Cardiac fibroblast (primary cell): ENCODE measurements around the gene ABCC1.
"Not testable (repeated sequence)": the region's sequence is repeated elsewhere in the genome, so short reads cannot be mapped to it uniquely, and the experiment has no call there.

ENCODE experiments used
- DNase-seq, 2 donors: peaks; one replicate each; pipeline versions ENCODE4 v3.0.0 to v3.0.0-alpha.2; 2010; ENCODE audit warnings: low read depth in 2 of 2
- H3K4me3 ChIP-seq, 2 donors: replicated peaks in 1 of 2; 1 replicate in 1 of 2; 2 replicates in 1 of 2; pipeline ENCODE4 v1.5.1; 2011; ENCODE audit warnings: low read depth in 2 of 2, low read length in 2 of 2, mild to moderate bottlenecking in 2 of 2, moderate library complexity in 1 of 2
- CTCF ChIP-seq: IDR thresholded peaks from one replicate; pipeline ENCODE4 v1.5.1; 2011; ENCODE audit warnings: low read depth, mild to moderate bottlenecking, low read length, inconsistent platforms

The ABCC1 gene

GRCh38 chr16:15925631-15926030 is 23.8 kb upstream of the ABCC1 start:
- no peak for TF ChIP-seq CTCF
- DNase-seq, result no peak
- no peak overlapping the region for H3K4me3 ChIP-seq

GRCh38 chr16:15928261-15929104 is 20.9 kb upstream of the ABCC1 start:
- TF ChIP-seq CTCF, result no peak
- no peak for DNase-seq
- no peak overlapping the region for H3K4me3 ChIP-seq

- H3K4me3 ChIP-seq, result no peak overlapping the region
- TF ChIP-seq CTCF, result no peak
These were observed 16.5 kb upstream of the ABCC1 start for GRCh38 chr16:15932939-15933338.

GRCh38 chr16:15933781-15934180 is 15.6 kb upstream of the ABCC1 start:
- no peak overlapping the region for H3K4me3 ChIP-seq
- no peak for DNase-seq
- TF ChIP-seq CTCF, result no peak

More at GRCh38 chr16:15932939-15933338, 16.5 kb upstream of the ABCC1 start:
- DNase-seq, result no peak

GRCh38 chr16:15934991-15935390 is 14.4 kb upstream of the ABCC1 start:
- TF ChIP-seq CTCF, result no peak

GRCh38 chr16:15936809-15937208 is 12.6 kb upstream of the ABCC1 start:
- DNase-seq, H3K4me3 ChIP-seq: not testable (repeated sequence)

More at GRCh38 chr16:15934991-15935390, 14.4 kb upstream of the ABCC1 start:
- no peak for DNase-seq
- H3K4me3 ChIP-seq, result no peak overlapping the region

- TF ChIP-seq CTCF, result no peak
- DNase-seq, result no peak
- H3K4me3 ChIP-seq, result no peak overlapping the region
These were observed 6.3 kb upstream of the ABCC1 start for GRCh38 chr16:15942931-15943690.
